Small intestine (tissue), 7 donors: Measurements from ENCODE around the gene KIF1A. TPM values are rescaled to one million over a fixed set of nuclear protein-coding genes. Genes with fewer than 3 reads are reported as not detected.
A peak's percentile ranks its signal among the peaks of the same experiment; 100 is the strongest.

Experiments used
- DNase-seq, 2 donors: peaks; one replicate each; pipeline versions ENCODE4 v3.0.0 to v3.0.0-alpha.2; 2013
- FAIRE-seq: peaks from 2 replicates; lab custom pipeline; 2012; peaks lifted over from hg19 to GRCh38; lab: Jason Lieb, UNC
- H3K27ac ChIP-seq, 3 donors: one replicate each; pipeline ENCODE4 v1.5.1; 2013; ENCODE audit warnings: low read length in 2 of 3, mild to moderate bottlenecking in 2 of 3, control low read depth in 1 of 3, inconsistent platforms in 1 of 3, low read depth in 1 of 3, moderate library complexity in 1 of 3
- H3K27me3 ChIP-seq, 3 donors: one replicate each; pipeline ENCODE4 v1.6.1; 2013; ENCODE audit warnings: low read length in 3 of 3, inconsistent platforms in 1 of 3; ENCODE audit not compliant: control insufficient read depth in 3 of 3, insufficient read depth in 3 of 3
- H3K36me3 ChIP-seq, 3 donors: one replicate each; pipeline ENCODE4 v1.6.1; 2013; ENCODE audit warnings: low read length in 3 of 3, inconsistent platforms in 1 of 3, low read depth in 1 of 3, mild to moderate bottlenecking in 1 of 3, moderate library complexity in 1 of 3; ENCODE audit not compliant: control insufficient read depth in 3 of 3, insufficient read depth in 2 of 3
- H3K4me1 ChIP-seq, 3 donors: one replicate each; pipeline ENCODE4 v1.6.1; 2013; ENCODE audit warnings: low read length in 2 of 3, inconsistent platforms in 1 of 3, low read depth in 1 of 3, mild to moderate bottlenecking in 1 of 3, moderate library complexity in 1 of 3; ENCODE audit not compliant: control insufficient read depth in 3 of 3, insufficient read depth in 2 of 3
- H3K4me3 ChIP-seq, 3 donors: one replicate each; pipeline ENCODE4 v1.5.1; 2013; ENCODE audit warnings: low read length in 3 of 3, control low read depth in 1 of 3, inconsistent platforms in 1 of 3, low read depth in 1 of 3, mild to moderate bottlenecking in 1 of 3, moderate library complexity in 1 of 3
- H3K9me3 ChIP-seq, 2 donors: one replicate each; pipeline ENCODE4 v1.6.1; 2013; ENCODE audit warnings: low read depth in 1 of 2, low read length in 1 of 2; ENCODE audit not compliant: control insufficient read depth in 2 of 2, insufficient read depth in 1 of 2
- WGBS, 3 donors: extraction: QIAGEN DNeasy Blood & Tissue Kit; methylation state at CpG; one replicate each; pipeline ENCODE4 v1.1.7; 2013; 5-methylcytosine and 5-hydroxymethylcytosine counted together
- polyA plus RNA-seq, 4 donors: library from polyadenylated mRNA; stranded (reverse) in 3 of 4; unstranded in 1 of 4; fragments of 200-250 nt in 3 of 4; fragments of 120-200 nt in 1 of 4; gene quantifications; one replicate each; pipeline versions ENCODE4 v1.2.1 to v1.2.3, GENCODE V29; 2013
- donor health status: healthy with polysubstance abuse.
- donor health status: control.
- donor health status: control.
- donor health status: Bipolar disorder and iron deficiency.
- donor health status: healthy.

KIF1A gene
- polyA plus RNA-seq, 4 donors: 0.27 to 7.7 (median 1.9) TPM

- no peak overlapping the region for H3K27ac ChIP-seq
- H3K4me1 ChIP-seq: peaks cover 0 to 23% (median 0%) of the 10 kb centered on the region in 3 donors
- no peaks in the 10 kb centered on the region for H3K36me3 ChIP-seq
- FAIRE-seq: no peak
- H3K4me3 ChIP-seq: no peak overlapping the region
- H3K27me3 ChIP-seq: peaks cover 0 to 3% (median 0%) of the 10 kb centered on the region in 3 donors
- H3K9me3 ChIP-seq: no peaks in the 10 kb centered on the region
- WGBS, 3 donors: 23 to 62% (median 40%) methylated on average over 17 of the region's 17 CpGs
- peak; percentile 42 to 63 for DNase-seq
Observed at GRCh38 chr2:240794178-240794721, 25.8 kb downstream of the KIF1A start.

- DNase-seq (no peak), FAIRE-seq (no peak)
- Histone ChIP-seq H3K27me3 (peaks cover 0 to 3% (median 0%) of the 10 kb centered on the region in 3 donors), H3K9me3 (no peaks in the 10 kb centered on the region), H3K4me1 (peaks cover 0 to 23% (median 0%) of the 10 kb centered on the region in 3 donors), H3K27ac (no peak overlapping the region), H3K4me3 (no peak overlapping the region), H3K36me3 (no peaks in the 10 kb centered on the region)
- WGBS, 3 donors: 71 to 83% (median 75%) methylated on average over 21 of the region's 21 CpGs
Observed at GRCh38 chr2:240793313-240794177, 26.5 kb downstream of the KIF1A start.

- H3K27me3 ChIP-seq: no peaks in the 10 kb centered on the region
- no peak for FAIRE-seq
- no peaks in the 10 kb centered on the region for H3K9me3 ChIP-seq
- 81 to 87% (median 85%) methylated on average over 19 of the region's 19 CpGs for WGBS, 3 donors
- no peaks in the 10 kb centered on the region for H3K36me3 ChIP-seq
- peaks cover 0 to 23% (median 0%) of the 10 kb centered on the region in 3 donors for H3K4me1 ChIP-seq
- H3K4me3 ChIP-seq: no peak overlapping the region
- peak overlapping the region in 1 of 3 donors; percentile 45 for H3K27ac ChIP-seq
- no peak for DNase-seq
Observed at GRCh38 chr2:240792629-240793312, 27.2 kb downstream of the KIF1A start.

- H3K9me3 ChIP-seq: no peaks in the 10 kb centered on the region
- 59 to 88% (median 81%) methylated on average over 15 of the region's 15 CpGs for WGBS, 3 donors
- peak overlapping the region in 1 of 3 donors; percentile 45 for H3K27ac ChIP-seq
- H3K27me3 ChIP-seq: no peaks in the 10 kb centered on the region
- H3K4me1 ChIP-seq: peaks cover 0 to 23% (median 0%) of the 10 kb centered on the region in 3 donors
- H3K36me3 ChIP-seq: no peaks in the 10 kb centered on the region
- FAIRE-seq: no peak
- DNase-seq: no peak
- H3K4me3 ChIP-seq: no peak overlapping the region
Observed at GRCh38 chr2:240791821-240792628, 28.0 kb downstream of the KIF1A start.

- WGBS, 3 donors: 84 to 88% (median 85%) methylated on average over 14 to 19 of the region's 19 CpGs
- Histone ChIP-seq H3K4me1 (peaks cover 0 to 23% (median 0%) of the 10 kb centered on the region in 3 donors), H3K4me3 (no peak overlapping the region), H3K27ac (no peak overlapping the region), H3K36me3 (no peaks in the 10 kb centered on the region), H3K27me3 (no peaks in the 10 kb centered on the region), H3K9me3 (no peaks in the 10 kb centered on the region)
- DNase-seq (no peak), FAIRE-seq (no peak)
Observed at GRCh38 chr2:240791221-240791800, 28.7 kb downstream of the KIF1A start.

GRCh38 chr2:240790370-240791220 is 29.4 kb downstream of the KIF1A start:
- Histone ChIP-seq H3K27ac (no peak overlapping the region), H3K4me3 (no peak overlapping the region), H3K27me3 (no peaks in the 10 kb centered on the region), H3K9me3 (no peaks in the 10 kb centered on the region), H3K4me1 (peaks cover 0 to 23% (median 0%) of the 10 kb centered on the region in 3 donors), H3K36me3 (no peaks in the 10 kb centered on the region)
- 84 to 91% (median 91%) methylated on average over 21 of the region's 21 CpGs for WGBS, 3 donors
- FAIRE-seq (no peak), DNase-seq (no peak)
